NCI-H1930 (cell line): Measurements from ENCODE around the gene RRP1.

Experiments used
- DNase-seq, 2 experiments: peaks; one replicate each; lab custom pipeline; 2025; lab: John Stamatoyannopoulos, UW

Gene RRP1

GRCh38 chr21:43775795-43776430 is 13.5 kb upstream of the RRP1 start, which contains the start of gene CSTB:
CSTB (minus strand) TSS chr21:43776308; CDS start chr21:43776269, 39 bp downstream.
- peak in 1 of 2 experiments; percentile 86 for DNase-seq

DNA sequence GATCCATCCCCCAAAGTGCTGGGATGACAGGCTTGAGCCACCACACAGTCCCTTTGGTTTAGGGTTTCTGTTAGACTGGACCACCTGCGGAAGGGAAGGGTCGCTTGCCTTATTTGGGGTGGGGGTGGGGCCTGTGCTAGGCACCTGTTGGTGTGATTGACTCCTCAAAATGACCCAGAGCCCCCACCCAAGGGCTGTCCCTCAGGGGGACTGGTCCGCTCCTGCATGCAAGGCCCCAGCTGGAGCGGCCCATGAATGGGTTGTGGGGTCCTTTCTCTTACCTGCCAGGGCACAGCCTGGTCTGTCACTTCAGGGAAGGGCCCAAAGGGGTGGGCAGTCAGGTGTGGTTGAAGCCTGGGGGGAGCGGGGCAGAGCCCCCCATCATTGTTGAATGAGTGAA is 11.4 kb upstream of the RRP1 start:
- no peak for DNase-seq

DNA sequence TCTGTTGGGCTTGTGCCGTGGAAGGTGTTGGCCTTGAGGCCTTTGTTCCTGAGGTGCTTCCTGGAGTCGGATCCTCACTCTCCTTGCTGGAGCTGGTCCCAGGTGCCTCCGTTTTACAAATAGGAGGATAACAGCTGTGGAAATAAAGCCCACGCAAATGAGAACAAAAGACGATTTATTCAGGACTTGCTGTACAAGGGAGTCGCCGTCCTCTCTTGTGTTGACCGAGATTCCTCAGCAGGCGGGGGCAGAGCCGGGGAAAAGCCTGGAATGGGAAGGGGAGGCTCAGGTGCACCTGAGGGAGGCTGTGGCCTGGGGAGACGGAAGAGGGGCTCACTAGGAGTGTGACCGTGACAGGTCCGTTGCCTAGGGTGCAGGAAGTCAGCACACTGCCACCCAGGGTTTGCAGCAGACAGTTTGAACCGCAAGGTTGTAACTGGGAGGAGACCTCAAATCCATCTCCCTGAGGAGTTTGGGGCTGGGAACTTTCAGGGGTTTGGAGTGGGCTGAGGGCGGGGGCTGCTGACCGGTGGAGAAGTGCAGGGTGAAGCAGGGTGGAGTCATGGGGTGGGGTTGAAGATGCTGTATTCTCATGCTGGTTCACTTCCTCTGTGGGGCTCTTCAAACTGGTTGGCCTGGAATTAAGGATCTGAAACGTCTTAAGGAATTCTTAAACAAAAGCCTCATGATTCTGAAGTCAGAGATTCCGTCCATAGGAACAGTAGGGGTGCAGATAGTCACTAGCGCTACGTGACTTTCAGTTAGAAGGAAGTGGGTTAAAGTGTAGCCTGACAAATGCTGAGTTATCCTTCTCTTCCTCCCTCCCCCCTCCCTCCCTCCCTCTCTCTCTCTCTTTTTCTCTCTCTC is 10.7 kb upstream of the RRP1 start:
- no peak for DNase-seq

GRCh38 chr21:43779660-43780059 is 9.7 kb upstream of the RRP1 start:
- DNase-seq = no peak

DNA sequence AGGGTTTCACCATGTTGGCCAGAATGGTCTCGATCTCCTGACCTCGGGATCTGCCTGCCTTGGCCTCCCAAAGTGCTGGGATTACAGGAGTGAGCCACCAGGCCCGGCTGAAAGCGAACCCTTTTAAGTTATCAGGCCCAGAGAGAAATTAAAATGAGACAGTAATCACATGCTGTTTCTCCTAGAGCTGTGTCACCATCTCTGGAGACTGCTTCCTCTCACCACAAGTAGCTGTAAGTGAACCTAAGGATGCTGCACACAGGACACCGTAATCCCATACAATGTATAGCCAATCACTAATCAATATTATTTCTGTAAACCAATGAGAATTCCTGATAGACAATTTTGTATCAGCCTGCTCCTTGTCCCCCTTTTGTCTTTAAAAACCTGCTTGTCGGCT is 7.5 kb upstream of the RRP1 start:
- no peak for DNase-seq

DNA sequence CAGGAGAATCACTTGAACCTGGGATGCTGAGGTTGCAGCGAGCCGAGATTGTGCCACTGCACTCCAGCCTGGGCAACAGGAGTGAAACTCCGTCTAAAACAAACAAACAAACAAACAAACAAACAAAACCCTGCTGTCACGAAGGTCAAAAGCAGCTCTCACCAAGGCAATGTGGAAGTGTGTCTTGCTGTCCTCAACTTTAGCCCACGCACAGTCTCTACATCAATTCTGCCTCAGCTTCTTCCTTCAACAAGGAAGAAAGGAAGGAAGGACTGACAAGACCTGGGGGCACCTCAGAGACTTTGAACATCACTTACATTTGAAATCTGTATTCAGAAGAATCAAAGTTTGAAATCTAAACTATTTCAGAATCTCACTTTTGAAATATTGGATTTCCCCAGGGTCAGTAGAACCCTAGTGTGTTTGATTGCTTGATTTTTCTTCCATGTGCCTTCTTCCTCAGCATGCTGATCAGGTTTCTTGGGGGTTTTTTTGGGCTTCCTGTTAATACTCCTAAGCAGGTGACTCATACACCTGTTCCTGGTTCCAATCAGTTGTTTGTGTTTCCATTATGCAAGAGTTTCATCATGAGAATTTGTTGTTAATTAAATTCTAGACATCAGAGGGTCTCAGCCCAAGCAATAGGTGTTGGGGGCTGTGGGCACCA is 6.8 kb upstream of the RRP1 start:
- no peak for DNase-seq

- DNase-seq = no peak
Measured at GRCh38 chr21:43783098-43783700, 6.2 kb upstream of the RRP1 start.

DNA sequence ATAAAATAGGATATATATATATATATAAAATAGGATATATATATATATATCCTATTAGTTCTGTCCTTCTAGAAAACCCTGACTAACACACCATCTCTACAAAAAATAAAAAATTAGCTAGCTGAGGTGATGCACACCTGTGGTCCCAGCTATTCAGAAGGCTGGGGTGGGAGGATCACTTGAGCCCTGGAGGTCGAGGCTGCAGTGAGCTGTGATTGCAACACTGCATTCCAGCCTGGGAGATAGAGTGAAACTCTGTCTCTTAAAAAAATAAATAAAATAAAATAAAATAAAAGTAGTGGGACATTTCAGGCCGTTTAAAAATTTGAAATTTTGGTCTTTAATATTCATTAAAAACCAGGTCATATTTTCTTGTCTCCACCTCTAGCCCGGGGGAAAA is 4.2 kb upstream of the RRP1 start:
- no peak for DNase-seq

GRCh38 chr21:43786300-43786806 is 3.0 kb upstream of the RRP1 start:
- DNase-seq = no peak

DNA sequence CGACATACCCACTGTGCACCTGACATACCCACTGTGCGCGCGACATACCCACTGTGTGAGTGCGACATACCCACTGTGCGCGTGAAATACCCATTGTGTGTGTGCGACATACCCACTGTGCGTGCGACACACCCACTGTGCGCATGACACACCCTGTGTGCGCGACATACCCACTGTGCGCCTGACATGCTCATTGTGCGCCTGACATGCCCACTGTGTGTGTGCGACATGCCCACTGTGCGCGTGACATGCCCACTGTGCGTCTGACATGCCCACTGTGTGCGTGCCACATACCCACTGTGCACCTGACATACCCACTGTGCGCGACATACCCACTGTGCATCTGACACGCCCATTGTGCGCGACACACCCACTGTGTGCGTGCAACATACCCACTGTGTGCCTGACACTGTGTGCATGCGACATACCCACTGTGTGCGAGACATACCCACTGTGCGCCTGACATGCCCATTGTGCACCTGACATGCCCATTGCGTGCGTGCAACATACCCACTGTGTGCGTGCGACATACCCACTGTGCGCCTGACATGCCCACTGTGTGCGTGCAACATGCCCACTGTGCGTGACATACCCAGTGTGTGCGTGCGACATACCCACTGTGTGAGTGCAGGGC is 2.5 kb upstream of the RRP1 start:
- no peak for DNase-seq

GRCh38 chr21:43790010-43790524 is 690 bp downstream of the RRP1 start:
- DNase-seq = no peak

GRCh38 chr21:43792406-43792805 is 3.0 kb downstream of the RRP1 start:
- DNase-seq = no peak

- DNase-seq = no peak
Measured at GRCh38 chr21:43793243-43793642, 3.9 kb downstream of the RRP1 start.

- DNase-seq = no peak
Measured at GRCh38 chr21:43794311-43794710, 4.9 kb downstream of the RRP1 start.

DNA sequence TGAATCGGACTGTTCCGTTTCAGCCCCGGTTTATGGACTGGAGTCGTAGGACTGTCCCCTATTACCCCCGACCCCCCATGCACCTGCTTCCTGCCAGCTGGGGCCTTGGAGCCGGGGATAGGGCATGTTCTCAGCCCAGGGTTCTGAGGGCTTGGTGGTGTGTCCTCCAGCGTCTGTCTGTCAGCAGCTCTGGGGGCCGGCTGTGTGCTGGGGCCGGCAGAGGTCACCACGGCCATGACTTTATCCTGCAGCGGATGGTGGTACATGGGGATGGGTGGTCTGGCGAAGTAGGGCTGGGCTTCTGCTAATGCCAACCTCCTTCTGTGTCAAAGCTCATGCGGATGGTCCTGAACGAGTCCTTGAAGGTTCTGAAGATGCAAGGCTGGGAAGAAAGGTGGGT is 5.5 kb downstream of the RRP1 start:
- DNase-seq = no peak

GRCh38 chr21:43797415-43797814 is 8.0 kb downstream of the RRP1 start:
- DNase-seq = no peak

DNA sequence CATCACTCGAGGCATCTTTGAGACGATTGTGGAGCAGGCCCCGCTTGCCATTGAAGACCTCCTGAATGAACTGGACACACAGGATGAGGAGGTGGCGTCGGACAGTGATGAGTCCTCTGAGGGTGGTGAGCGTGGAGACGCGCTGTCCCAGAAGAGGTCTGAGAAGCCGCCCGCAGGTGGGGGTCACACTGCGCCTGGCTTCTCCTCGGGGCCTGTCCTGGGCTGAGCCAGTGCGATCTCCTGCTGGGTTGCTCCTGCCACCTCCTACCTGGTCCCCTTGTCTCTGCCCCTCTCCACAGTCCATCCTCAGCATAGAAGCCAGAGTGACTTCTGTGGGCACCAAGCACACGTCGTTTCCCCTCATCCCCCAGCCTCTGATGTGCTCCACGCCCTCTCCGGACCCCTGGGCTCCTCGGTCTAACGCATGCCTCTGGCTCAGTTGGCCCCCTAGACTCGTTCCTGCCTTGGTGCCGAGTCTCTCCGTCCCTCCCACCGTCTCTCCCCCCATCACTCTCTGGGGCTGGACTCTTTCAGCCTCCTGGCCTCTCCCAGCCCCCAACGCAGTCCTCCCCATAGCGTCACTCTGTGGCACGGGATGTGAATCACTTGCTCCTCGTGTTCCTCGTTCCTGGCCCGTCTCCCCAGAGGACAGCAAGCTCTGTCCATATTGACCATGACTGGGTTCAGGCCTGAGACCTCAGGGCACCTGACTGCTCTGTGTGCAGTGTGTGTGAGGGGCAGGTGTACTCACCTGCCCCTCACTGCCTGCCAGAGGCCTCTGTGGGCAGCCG is 8.7 kb downstream of the RRP1 start:
- DNase-seq = no peak

- no peak for DNase-seq
Measured at GRCh38 chr21:43799301-43799840, 10.0 kb downstream of the RRP1 start.

GRCh38 chr21:43800124-43800523 is 10.7 kb downstream of the RRP1 start:
- DNase-seq = no peak

DNA sequence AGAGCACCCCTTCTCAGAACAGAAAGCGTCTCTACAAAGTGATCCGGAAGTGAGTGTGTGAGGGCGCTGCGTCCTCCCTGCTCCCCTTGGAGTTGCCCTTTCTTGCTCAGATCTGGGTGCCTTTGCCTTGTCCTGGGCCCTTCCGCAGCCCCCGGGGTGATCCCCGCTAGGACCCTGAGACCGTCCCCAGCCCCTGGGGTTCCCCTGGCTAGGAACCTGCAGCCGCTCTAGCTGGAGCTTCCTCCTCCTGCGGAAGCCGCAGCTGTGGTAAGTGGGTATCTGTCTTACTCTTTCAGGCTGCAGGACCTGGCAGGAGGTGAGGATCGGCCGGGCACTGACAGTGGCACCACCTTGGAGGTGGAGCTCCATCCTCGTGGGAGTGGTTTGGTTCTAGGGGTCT is 11.2 kb downstream of the RRP1 start:
- DNase-seq = no peak
